Measurements from ENCODE around the gene SORCS1. TPM values are rescaled to one million over a fixed set of nuclear protein-coding genes. Genes with fewer than 3 reads are reported as not detected.

SORCS1 gene
- total and polyA plus RNA-seq, 2 donors (not counting 1 experiment from before 2014, with no cell fraction given): under 0.01 to 0.01 TPM

DNA sequence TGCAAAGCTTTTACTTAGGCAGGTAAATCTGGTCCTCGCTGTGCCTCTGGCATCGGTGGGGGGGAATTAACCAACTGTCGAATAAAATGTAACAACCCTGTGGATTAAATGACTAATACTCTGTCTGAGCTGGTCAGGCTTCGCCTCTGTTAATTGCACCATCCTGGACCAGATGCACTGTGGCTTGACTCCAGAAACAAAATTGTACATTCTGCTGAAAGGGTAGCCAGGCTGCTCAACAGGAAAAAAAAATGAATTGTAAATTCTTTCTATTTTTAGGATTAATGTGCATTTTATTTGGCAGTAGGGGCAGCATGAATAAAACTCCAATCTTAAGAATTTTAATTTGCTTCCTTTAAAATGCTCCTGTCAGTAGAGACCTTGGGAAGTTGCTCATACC lies 389.4 kb downstream of the SORCS1 start:
- H3K4me3 ChIP-seq (replicated peaks in 1 of 4; ENCODE audit: control extremely low read depth in 1 of 4, insufficient read depth in 1 of 4, low read depth in 3 of 4, low read length in 4 of 4): no peak overlapping the region
- no peak overlapping the region for H2AFZ ChIP-seq (ENCODE audit: low read length)
- H4K20me1 ChIP-seq (ENCODE audit: control insufficient read depth, extremely low read depth, insufficient read depth, low read length): no peaks in the 10 kb centered on the region
- H3K36me3 ChIP-seq (ENCODE audit: control insufficient read depth, insufficient read depth, low read length): no peaks in the 10 kb centered on the region
- H3K27me3 ChIP-seq (ENCODE audit: control insufficient read depth, insufficient read depth, low read length): no peaks in the 10 kb centered on the region
- H3K4me1 ChIP-seq (ENCODE audit: control insufficient read depth, extremely low read depth, insufficient read depth, low read length): no peaks in the 10 kb centered on the region
- H3K9me3 ChIP-seq (ENCODE audit: control insufficient read depth, insufficient read depth, low read depth, low read length): no peaks in the 10 kb centered on the region
- H3K79me2 ChIP-seq (ENCODE audit: control insufficient read depth, insufficient read depth, low read length): no peaks in the 10 kb centered on the region
- H3K27ac ChIP-seq (ENCODE audit: insufficient read depth, low read length): no peak overlapping the region
- H3K4me2 ChIP-seq (ENCODE audit: extremely low read depth, insufficient read depth, low read length): no peak overlapping the region
- no peak overlapping the region for H3K9ac ChIP-seq (ENCODE audit: insufficient read depth, low read length)
- TF ChIP-seq CTCF (conservative IDR thresholded peaks at IDR 0.05 in 1 of 2, IDR thresholded peaks at IDR 0.05 in 1 of 2; ENCODE audit: low read depth in 1 of 2, low read length in 2 of 2) (no peak), EZH2 (IDR thresholded peaks at IDR 0.05; ENCODE audit: low read length, missing control alignments) (no peak)
- DNase-seq (ENCODE audit: low read depth in 2 of 2): no peak

DNA sequence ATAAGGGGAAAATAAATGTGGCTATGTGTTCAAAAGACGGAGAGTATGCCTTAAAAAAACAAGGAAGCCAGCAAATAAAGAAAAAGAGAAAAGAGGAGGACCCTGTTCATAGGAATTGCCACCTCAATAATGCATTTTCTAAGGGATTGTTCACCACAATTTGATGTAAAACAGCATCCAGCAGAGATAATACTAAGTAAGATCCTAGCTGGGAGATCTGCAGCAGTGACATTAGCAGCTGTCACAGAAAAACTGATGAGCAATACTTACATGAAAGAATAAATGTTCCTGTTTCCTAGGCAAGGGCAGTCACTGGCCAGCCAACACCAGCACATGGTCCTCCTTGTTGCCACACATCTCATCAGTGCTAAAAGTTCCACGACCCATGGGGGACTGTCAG lies 391.5 kb downstream of the SORCS1 start:
- no peak overlapping the region for H3K4me3 ChIP-seq (replicated peaks in 1 of 4; ENCODE audit: control extremely low read depth in 1 of 4, insufficient read depth in 1 of 4, low read depth in 3 of 4, low read length in 4 of 4)
- no peak overlapping the region for H3K4me2 ChIP-seq (ENCODE audit: extremely low read depth, insufficient read depth, low read length)
- TF ChIP-seq CTCF (conservative IDR thresholded peaks at IDR 0.05 in 1 of 2, IDR thresholded peaks at IDR 0.05 in 1 of 2; ENCODE audit: low read depth in 1 of 2, low read length in 2 of 2): no peak
- TF ChIP-seq EZH2 (IDR thresholded peaks at IDR 0.05; ENCODE audit: low read length, missing control alignments): no peak
- H3K79me2 ChIP-seq (ENCODE audit: control insufficient read depth, insufficient read depth, low read length): no peaks in the 10 kb centered on the region
- DNase-seq (ENCODE audit: low read depth in 2 of 2): no peak
- H3K36me3 ChIP-seq (ENCODE audit: control insufficient read depth, insufficient read depth, low read length): no peaks in the 10 kb centered on the region
- H3K27ac ChIP-seq (ENCODE audit: insufficient read depth, low read length): no peak overlapping the region
- no peak overlapping the region for H2AFZ ChIP-seq (ENCODE audit: low read length)
- no peaks in the 10 kb centered on the region for H4K20me1 ChIP-seq (ENCODE audit: control insufficient read depth, extremely low read depth, insufficient read depth, low read length)
- H3K9ac ChIP-seq (ENCODE audit: insufficient read depth, low read length): no peak overlapping the region
- H3K4me1 ChIP-seq (ENCODE audit: control insufficient read depth, extremely low read depth, insufficient read depth, low read length): no peaks in the 10 kb centered on the region
- no peaks in the 10 kb centered on the region for H3K9me3 ChIP-seq (ENCODE audit: control insufficient read depth, insufficient read depth, low read depth, low read length)
- H3K27me3 ChIP-seq (ENCODE audit: control insufficient read depth, insufficient read depth, low read length): no peaks in the 10 kb centered on the region

DNA sequence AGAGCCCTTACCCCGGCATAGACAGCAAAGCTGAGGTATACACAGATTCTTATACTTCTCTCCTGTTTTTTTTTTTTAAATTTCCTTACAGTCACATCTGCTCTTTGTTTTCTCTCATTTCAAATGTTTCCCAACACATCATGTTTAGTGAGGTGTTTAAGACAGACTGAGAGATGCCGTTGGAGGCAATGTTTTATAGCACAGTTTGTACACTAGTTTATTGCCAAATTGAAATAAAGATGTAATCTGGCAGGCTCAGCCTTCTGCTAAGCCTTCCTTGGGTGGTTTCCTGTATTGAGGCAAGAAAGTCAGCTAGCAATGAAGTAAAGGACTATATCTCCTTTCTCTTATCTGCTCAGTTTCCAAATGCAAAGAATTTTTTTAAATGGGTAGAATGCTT lies 393.4 kb downstream of the SORCS1 start:
- no peak for DNase-seq (ENCODE audit: low read depth in 2 of 2)

More for the DNA sequence above, 393.4 kb downstream of the SORCS1 start:
- H3K4me3 ChIP-seq (replicated peaks in 1 of 4; ENCODE audit: control extremely low read depth in 1 of 4, insufficient read depth in 1 of 4, low read depth in 3 of 4, low read length in 4 of 4): no peak overlapping the region
- TF ChIP-seq CTCF (conservative IDR thresholded peaks at IDR 0.05 in 1 of 2, IDR thresholded peaks at IDR 0.05 in 1 of 2; ENCODE audit: low read depth in 1 of 2, low read length in 2 of 2) (no peak), EZH2 (IDR thresholded peaks at IDR 0.05; ENCODE audit: low read length, missing control alignments) (no peak)
- H3K27ac ChIP-seq (ENCODE audit: insufficient read depth, low read length): no peak overlapping the region
- H3K9me3 ChIP-seq (ENCODE audit: control insufficient read depth, insufficient read depth, low read depth, low read length): no peaks in the 10 kb centered on the region
- H3K4me2 ChIP-seq (ENCODE audit: extremely low read depth, insufficient read depth, low read length): no peak overlapping the region
- H2AFZ ChIP-seq (ENCODE audit: low read length): no peak overlapping the region
- no peaks in the 10 kb centered on the region for H3K36me3 ChIP-seq (ENCODE audit: control insufficient read depth, insufficient read depth, low read length)
- H3K27me3 ChIP-seq (ENCODE audit: control insufficient read depth, insufficient read depth, low read length): no peaks in the 10 kb centered on the region
- H3K4me1 ChIP-seq (ENCODE audit: control insufficient read depth, extremely low read depth, insufficient read depth, low read length): no peaks in the 10 kb centered on the region
- H4K20me1 ChIP-seq (ENCODE audit: control insufficient read depth, extremely low read depth, insufficient read depth, low read length): no peaks in the 10 kb centered on the region
- no peak overlapping the region for H3K9ac ChIP-seq (ENCODE audit: insufficient read depth, low read length)
- no peaks in the 10 kb centered on the region for H3K79me2 ChIP-seq (ENCODE audit: control insufficient read depth, insufficient read depth, low read length)
